Measurements from ENCODE around the gene MRAS.
"Not testable (repeated sequence)": the region's sequence is repeated elsewhere in the genome, so short reads cannot be mapped to it uniquely, and the experiment has no call there.

The MRAS gene

GRCh38 chr3:138452436-138452835 lies 104.1 kb downstream of the MRAS start:
- no peak overlapping the region for H3K9ac ChIP-seq
- H3K27me3 ChIP-seq (ENCODE audit: insufficient read depth, low read depth), result no peaks in the 10 kb centered on the region
- no peak overlapping the region for H3K4me3 ChIP-seq (IDR thresholded peaks at IDR 0.05; ENCODE audit: insufficient read depth, low read depth, low read length)
- no peak overlapping the region for H2AFZ ChIP-seq (ENCODE audit: low read depth)
- TF ChIP-seq CTCF (conservative IDR thresholded peaks at IDR 0.05; ENCODE audit: low read depth, low read length), result no peak
- no peaks in the 10 kb centered on the region for H4K20me1 ChIP-seq (ENCODE audit: insufficient read depth)
- no peaks in the 10 kb centered on the region for H3K4me1 ChIP-seq (ENCODE audit: low read depth, poor library complexity, severe bottlenecking)
- H3K27ac ChIP-seq, result no peak overlapping the region
- no peak overlapping the region for H3K4me2 ChIP-seq
- H3K79me2 ChIP-seq (ENCODE audit: insufficient read depth, low read depth), result no peaks in the 10 kb centered on the region
- H3K36me3 ChIP-seq (ENCODE audit: insufficient read depth), result no peaks in the 10 kb centered on the region

DNA sequence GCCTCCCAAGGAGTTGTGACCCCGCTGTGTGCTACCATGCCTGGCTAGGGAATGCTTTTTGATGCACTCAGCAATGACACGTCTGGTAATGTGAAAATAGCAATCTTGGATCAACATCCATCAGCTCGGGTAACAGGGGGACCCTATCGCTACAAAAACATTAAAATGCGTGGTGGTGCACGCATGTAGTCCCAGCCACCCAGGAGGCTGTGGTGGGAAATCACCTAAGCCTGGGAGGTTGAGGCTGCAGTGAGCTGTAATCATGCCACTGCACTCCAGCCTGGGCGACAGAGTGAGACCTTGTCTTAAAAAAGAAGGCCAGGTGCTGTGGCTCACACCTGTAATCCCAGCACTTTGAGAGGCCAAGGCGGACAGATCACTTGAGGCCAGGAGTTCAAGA lies 105.6 kb downstream of the MRAS start:
- not testable (repeated sequence) for H3K36me3 ChIP-seq (ENCODE audit: insufficient read depth); H3K27ac ChIP-seq; H3K4me3 ChIP-seq (IDR thresholded peaks at IDR 0.05; ENCODE audit: insufficient read depth, low read depth, low read length); H2AFZ ChIP-seq (ENCODE audit: low read depth); H3K4me2 ChIP-seq; H3K4me1 ChIP-seq (ENCODE audit: low read depth, poor library complexity, severe bottlenecking); H3K9ac ChIP-seq; H3K27me3 ChIP-seq (ENCODE audit: insufficient read depth, low read depth); H3K79me2 ChIP-seq (ENCODE audit: insufficient read depth, low read depth); H4K20me1 ChIP-seq (ENCODE audit: insufficient read depth)

All from KMS-11 (cell line).